ENCODE results near the gene IGSF3. TPM values are rescaled to one million over a fixed set of nuclear protein-coding genes. Genes with fewer than 3 reads are reported as not detected.

Gene IGSF3
- total and polyA plus RNA-seq, 2 experiments from 2014 or later, result 7.3 to 37.8 TPM

DNA sequence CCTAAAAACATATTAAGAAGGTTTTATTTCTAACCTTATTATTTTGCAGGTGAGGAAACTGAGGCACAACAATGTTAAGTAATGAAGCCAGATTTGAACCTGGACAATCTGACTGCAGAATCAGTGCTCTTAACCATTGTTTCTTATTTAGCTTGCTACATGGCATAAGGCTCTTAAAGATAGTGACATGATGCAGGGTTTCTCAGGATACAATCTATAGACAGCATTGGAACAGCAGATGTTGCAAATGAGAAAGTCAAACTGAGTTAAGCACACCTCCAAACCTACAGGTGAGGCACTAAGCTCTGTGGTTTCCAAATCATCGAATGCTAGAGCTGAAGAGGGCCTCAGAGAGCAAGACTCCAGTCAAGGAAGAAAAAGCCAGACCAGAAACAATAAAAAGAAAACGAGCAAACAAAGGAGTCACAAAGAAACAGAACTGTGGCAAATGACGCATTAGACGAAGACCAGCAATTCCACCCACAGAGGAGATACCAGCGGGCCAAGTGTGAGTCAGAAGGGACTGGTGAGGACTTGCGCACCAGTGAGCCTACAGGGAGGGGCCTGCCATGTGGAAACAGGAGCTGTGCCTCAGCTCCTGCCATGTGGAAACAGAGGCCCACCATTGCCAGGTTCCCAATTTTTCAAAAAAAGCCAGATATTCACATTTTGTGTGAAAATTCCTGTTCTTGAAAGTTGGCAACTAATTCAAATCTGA lies 111.1 kb downstream of the IGSF3 start:
- Histone ChIP-seq H3K9me2 (ENCODE audit: insufficient read depth) (no peaks in the 10 kb centered on the region), H3K79me2 (replicated peaks; ENCODE audit: insufficient read depth) (no peaks in the 10 kb centered on the region; the same call in 1 of the 2 replicates), H3K27ac (ENCODE audit: low read depth) (no peak overlapping the region), H4K20me1 (replicated peaks; ENCODE audit: insufficient read depth) (no peaks in the 10 kb centered on the region), H2AFZ (no peak overlapping the region), H3K4me3 (no peak overlapping the region), H3K4me2 (no peak overlapping the region), H3K36me3 (ENCODE audit: insufficient read depth) (no peaks in the 10 kb centered on the region), H3F3A (replicated peaks; ENCODE audit: low read depth) (no peaks in the 10 kb centered on the region), H3K4me1 (ENCODE audit: insufficient read depth) (no peaks in the 10 kb centered on the region), H3K27me3 (ENCODE audit: insufficient read depth) (no peaks in the 10 kb centered on the region)
- peaks cover 8% of the 10 kb centered on the region for H3K4me1 Mint-ChIP-seq
- no peak for ATAC-seq
- H3K4me3 Mint-ChIP-seq, result no peak overlapping the region
- peaks cover 3% of the 10 kb centered on the region for H3K27me3 Mint-ChIP-seq (ENCODE audit: insufficient read depth, low read depth, poor library complexity)
- TF ChIP-seq EZH2phosphoT487 (IDR thresholded peaks at IDR 0.05; ENCODE audit: unreplicated experiment) (no peak), EZH2 (IDR thresholded peaks at IDR 0.05; ENCODE audit: low read depth, unreplicated experiment) (no peak), STAT1 (IDR thresholded peaks at IDR 0.05; ENCODE audit: unreplicated experiment) (no peak), ZNF331 (CRISPR knock-in tag; IDR thresholded peaks at IDR 0.05; ENCODE audit: low read depth) (no peak), CREB1 (CRISPR knock-in tag; IDR thresholded peaks at IDR 0.05; ENCODE audit: low read depth) (no peak), POLR2AphosphoS5 (IDR thresholded peaks at IDR 0.05; ENCODE audit: low read depth) (no peak)
- TF ChIP-seq, protein P1, sequence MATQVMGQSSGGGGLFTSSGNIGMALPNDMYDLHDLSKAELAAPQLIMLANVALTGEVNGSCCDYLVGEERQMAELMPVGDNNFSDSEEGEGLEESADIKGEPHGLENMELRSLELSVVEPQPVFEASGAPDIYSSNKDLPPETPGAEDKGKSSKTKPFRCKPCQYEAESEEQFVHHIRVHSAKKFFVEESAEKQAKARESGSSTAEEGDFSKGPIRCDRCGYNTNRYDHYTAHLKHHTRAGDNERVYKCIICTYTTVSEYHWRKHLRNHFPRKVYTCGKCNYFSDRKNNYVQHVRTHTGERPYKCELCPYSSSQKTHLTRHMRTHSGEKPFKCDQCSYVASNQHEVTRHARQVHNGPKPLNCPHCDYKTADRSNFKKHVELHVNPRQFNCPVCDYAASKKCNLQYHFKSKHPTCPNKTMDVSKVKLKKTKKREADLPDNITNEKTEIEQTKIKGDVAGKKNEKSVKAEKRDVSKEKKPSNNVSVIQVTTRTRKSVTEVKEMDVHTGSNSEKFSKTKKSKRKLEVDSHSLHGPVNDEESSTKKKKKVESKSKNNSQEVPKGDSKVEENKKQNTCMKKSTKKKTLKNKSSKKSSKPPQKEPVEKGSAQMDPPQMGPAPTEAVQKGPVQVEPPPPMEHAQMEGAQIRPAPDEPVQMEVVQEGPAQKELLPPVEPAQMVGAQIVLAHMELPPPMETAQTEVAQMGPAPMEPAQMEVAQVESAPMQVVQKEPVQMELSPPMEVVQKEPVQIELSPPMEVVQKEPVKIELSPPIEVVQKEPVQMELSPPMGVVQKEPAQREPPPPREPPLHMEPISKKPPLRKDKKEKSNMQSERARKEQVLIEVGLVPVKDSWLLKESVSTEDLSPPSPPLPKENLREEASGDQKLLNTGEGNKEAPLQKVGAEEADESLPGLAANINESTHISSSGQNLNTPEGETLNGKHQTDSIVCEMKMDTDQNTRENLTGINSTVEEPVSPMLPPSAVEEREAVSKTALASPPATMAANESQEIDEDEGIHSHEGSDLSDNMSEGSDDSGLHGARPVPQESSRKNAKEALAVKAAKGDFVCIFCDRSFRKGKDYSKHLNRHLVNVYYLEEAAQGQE (IDR thresholded peaks at IDR 0.05; ENCODE audit: unreplicated experiment), result no peak
- TF ChIP-seq, protein P2, sequence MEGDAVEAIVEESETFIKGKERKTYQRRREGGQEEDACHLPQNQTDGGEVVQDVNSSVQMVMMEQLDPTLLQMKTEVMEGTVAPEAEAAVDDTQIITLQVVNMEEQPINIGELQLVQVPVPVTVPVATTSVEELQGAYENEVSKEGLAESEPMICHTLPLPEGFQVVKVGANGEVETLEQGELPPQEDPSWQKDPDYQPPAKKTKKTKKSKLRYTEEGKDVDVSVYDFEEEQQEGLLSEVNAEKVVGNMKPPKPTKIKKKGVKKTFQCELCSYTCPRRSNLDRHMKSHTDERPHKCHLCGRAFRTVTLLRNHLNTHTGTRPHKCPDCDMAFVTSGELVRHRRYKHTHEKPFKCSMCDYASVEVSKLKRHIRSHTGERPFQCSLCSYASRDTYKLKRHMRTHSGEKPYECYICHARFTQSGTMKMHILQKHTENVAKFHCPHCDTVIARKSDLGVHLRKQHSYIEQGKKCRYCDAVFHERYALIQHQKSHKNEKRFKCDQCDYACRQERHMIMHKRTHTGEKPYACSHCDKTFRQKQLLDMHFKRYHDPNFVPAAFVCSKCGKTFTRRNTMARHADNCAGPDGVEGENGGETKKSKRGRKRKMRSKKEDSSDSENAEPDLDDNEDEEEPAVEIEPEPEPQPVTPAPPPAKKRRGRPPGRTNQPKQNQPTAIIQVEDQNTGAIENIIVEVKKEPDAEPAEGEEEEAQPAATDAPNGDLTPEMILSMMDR (conservative IDR thresholded peaks at IDR 0.05; ENCODE audit: low read depth in 2 of 2), result no peak
- TF ChIP-seq, protein P3, sequence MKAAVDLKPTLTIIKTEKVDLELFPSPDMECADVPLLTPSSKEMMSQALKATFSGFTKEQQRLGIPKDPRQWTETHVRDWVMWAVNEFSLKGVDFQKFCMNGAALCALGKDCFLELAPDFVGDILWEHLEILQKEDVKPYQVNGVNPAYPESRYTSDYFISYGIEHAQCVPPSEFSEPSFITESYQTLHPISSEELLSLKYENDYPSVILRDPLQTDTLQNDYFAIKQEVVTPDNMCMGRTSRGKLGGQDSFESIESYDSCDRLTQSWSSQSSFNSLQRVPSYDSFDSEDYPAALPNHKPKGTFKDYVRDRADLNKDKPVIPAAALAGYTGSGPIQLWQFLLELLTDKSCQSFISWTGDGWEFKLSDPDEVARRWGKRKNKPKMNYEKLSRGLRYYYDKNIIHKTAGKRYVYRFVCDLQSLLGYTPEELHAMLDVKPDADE (IDR thresholded peaks at IDR 0.05), result no peak
- H3K36me3 Mint-ChIP-seq (ENCODE audit: low read depth), result no peaks in the 10 kb centered on the region
- H3K9me3 Mint-ChIP-seq, result no peaks in the 10 kb centered on the region
- no peak overlapping the region for H3K27ac Mint-ChIP-seq
- no peak for DNase-seq (ENCODE audit: low spot score)
